ENCODE results near the gene C4BPA. TPM values are rescaled to one million over a fixed set of nuclear protein-coding genes. Genes with fewer than 3 reads are reported as not detected.

C4BPA gene
- total and polyA plus RNA-seq, 9 of the 15 experiments (the other 6 are each of a cell fraction or from before 2014, with no cell fraction given): 0.04 to 0.22 (median 0.11) TPM; not detected in 3

- TF ChIP-seq PBX2 (CRISPR knock-in tag; IDR thresholded peaks at IDR 0.05; ENCODE audit: low read depth) (no peak), PBX2 (tag; conservative IDR thresholded peaks at IDR 0.05; ENCODE audit: low read depth) (no peak), SAFB2 (IDR thresholded peaks at IDR 0.05; ENCODE audit: borderline replicate concordance, low read depth, low read length, severe bottlenecking) (no peak), HNRNPLL (IDR thresholded peaks at IDR 0.05; ENCODE audit: low read depth, low read length, poor library complexity, severe bottlenecking) (no peak), ILF3 (IDR thresholded peaks at IDR 0.05; ENCODE audit: borderline replicate concordance) (no peak), KLF16 (IDR thresholded peaks at IDR 0.05) (peak; percentile 68; the same call in 1 of the 2 replicates), ZNF165 (CRISPR knock-in tag; IDR thresholded peaks at IDR 0.05; ENCODE audit: borderline replicate concordance) (no peak), RBFOX2 (IDR thresholded peaks at IDR 0.05; ENCODE audit: low read depth, low read length) (no peak), FUS (optimal IDR thresholded peaks at IDR 0.05; ENCODE audit: low read depth, low read length) (no peak), ZNF584 (CRISPR knock-in tag; IDR thresholded peaks at IDR 0.05; ENCODE audit: low read depth) (no peak), MTA3 (IDR thresholded peaks at IDR 0.05; ENCODE audit: borderline replicate concordance) (peak; percentile 74; the same call in 1 of the 2 replicates), KAT8 (IDR thresholded peaks at IDR 0.05; ENCODE audit: low read depth) (no peak), TCFL5 (CRISPR knock-in tag; conservative IDR thresholded peaks at IDR 0.05) (no peak), ZNF324 (CRISPR knock-in tag; IDR thresholded peaks at IDR 0.05) (no peak), JUND (IDR thresholded peaks at IDR 0.05; ENCODE audit: borderline replicate concordance, low read depth, low read length) (peak; percentile 62; the same call in 1 of the 2 replicates), JUND (tag; IDR thresholded peaks at IDR 0.05; ENCODE audit: borderline replicate concordance, low read depth, low read length) (peak; percentile 45; the same call in 1 of the 3 replicates), DMBX1 (CRISPR knock-in tag; IDR thresholded peaks at IDR 0.05; ENCODE audit: borderline replicate concordance) (peak; percentile 78; the same call in 1 of the 2 replicates), C11orf30 (IDR thresholded peaks at IDR 0.05; ENCODE audit: low read depth) (peak; percentile 86), ZZZ3 (IDR thresholded peaks at IDR 0.05) (no peak), ZC3H11A (IDR thresholded peaks at IDR 0.05; ENCODE audit: low read depth, low read length) (no peak), PML (IDR thresholded peaks at IDR 0.05; ENCODE audit: low read length) (peak; percentile 69; the same call in 1 of the 2 replicates), NBN (IDR thresholded peaks at IDR 0.05; ENCODE audit: low read depth) (peak; percentile 72), NCOR1 (IDR thresholded peaks at IDR 0.05) (peak; percentile 72), FOXP1 (CRISPR knock-in tag; IDR thresholded peaks at IDR 0.05) (no peak), ID3 (CRISPR knock-in tag; IDR thresholded peaks at IDR 0.05) (no peak), ID3 (tag; IDR thresholded peaks at IDR 0.05) (peak; percentile 42; the same call in 1 of the 2 replicates), ZBTB12 (CRISPR knock-in tag; IDR thresholded peaks at IDR 0.05) (peak; percentile 30; the same call in 1 of the 2 replicates), EP300 (IDR thresholded peaks at IDR 0.05; ENCODE audit: low read length) (peak; percentile 75)
These were observed 19.3 kb upstream of the C4BPA start (continued) for GRCh38 chr1:207084701-207085180.

Data from K562 (cell line).